Cerebellar nuclear complex (tissue), 1 donor: ENCODE data around the gene GPR39.

Experiments used
- DNase-seq, 2 experiments: peaks; one replicate each; lab custom pipeline; 2025; lab: John Stamatoyannopoulos, UW

Gene GPR39

GRCh38 chr2:132671151-132671835 lies 254.7 kb downstream of the GPR39 start:
- no peak for DNase-seq

DNA sequence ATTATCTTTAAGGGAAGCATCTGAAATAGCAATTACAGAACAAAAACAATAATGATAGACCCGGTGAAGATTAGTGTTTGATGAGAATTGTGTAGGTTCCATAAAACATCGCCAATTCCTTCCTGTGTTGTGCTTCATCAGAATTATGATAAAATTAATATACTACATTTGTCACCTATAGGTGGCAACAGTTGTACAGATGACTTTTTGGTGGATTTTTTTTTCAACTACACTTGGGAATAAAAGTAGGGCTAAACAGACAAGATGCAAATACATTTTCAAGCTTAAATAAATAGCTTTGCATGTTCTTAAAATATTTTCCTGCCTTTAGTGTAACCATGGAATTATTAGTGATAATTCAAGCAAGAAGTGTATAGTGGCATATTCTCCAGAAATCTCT lies 260.4 kb downstream of the GPR39 start:
- DNase-seq: no peak

GRCh38 chr2:132677661-132678060 lies 261.1 kb downstream of the GPR39 start:
- no peak for DNase-seq

- no peak for DNase-seq
Observed at GRCh38 chr2:132678483-132678882, 261.9 kb downstream of the GPR39 start.

DNA sequence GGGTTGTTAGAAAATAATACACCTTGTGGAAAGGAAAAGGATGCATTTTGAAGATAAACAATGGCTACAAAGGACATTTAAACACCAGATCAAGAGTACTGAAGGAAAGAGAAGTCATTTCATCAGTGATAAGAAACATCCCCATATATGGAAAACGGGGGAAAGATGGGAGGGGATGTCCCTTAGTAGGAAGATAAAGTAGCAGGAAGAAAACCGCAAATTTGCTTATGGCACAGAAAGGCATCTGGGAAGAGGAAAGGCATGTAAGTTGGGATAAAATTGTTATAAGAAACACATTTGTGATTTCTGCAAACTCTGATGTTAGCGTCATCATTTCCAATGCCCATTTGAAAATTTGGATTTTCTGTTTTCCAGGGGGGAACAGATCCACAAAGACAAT lies 263.9 kb downstream of the GPR39 start:
- no peak for DNase-seq

DNA sequence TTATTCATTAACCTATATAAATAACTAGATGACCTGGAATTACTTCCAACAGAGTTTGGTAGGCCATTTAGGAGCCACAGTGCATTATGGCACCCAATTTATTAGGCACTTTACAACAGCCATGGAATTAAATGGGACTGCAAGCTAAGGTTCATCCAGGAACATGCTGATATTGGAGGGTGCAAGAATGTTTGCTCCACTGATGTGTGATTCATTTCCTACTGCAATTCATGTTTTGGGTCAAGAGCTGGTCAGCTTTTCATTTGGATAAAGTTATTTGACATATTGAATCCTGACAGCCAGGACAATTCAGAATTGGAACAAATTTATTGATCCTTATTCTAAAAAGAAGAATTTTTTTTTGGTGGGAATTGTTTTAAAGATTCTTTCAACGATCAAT lies 265.2 kb downstream of the GPR39 start:
- no peak for DNase-seq

- DNase-seq: no peak
Observed at GRCh38 chr2:132690664-132691303, 274.2 kb downstream of the GPR39 start.

- no peak for DNase-seq
Observed at GRCh38 chr2:132691556-132691955, 275.0 kb downstream of the GPR39 start.

- DNase-seq: no peak
Observed at GRCh38 chr2:132692816-132693215, 276.2 kb downstream of the GPR39 start.
